ENCODE data around the gene ETV4.

GRCh38 chr17:43531955-43532354 is 14.2 kb downstream of the ETV4 start:
- TF ChIP-seq FOXK1 (CRISPR knock-in tag; IDR thresholded peaks at IDR 0.05) (no peak), TEAD4 (CRISPR knock-in tag; IDR thresholded peaks at IDR 0.05) (no peak), ZNF121 (CRISPR knock-in tag; IDR thresholded peaks at IDR 0.05) (no peak), CTCF (IDR thresholded peaks at IDR 0.05) (no peak), ZNF219 (CRISPR knock-in tag; IDR thresholded peaks at IDR 0.05; ENCODE audit: borderline replicate concordance) (no peak), SMAD4 (CRISPR knock-in tag; IDR thresholded peaks at IDR 0.05) (no peak), TCF7 (CRISPR knock-in tag; IDR thresholded peaks at IDR 0.05; ENCODE audit: low read depth) (no peak), AFF4 (CRISPR knock-in tag; IDR thresholded peaks at IDR 0.05; ENCODE audit: borderline replicate concordance) (no peak), ZNF512 (CRISPR knock-in tag; IDR thresholded peaks at IDR 0.05; ENCODE audit: borderline replicate concordance) (no peak), SMAD3 (CRISPR knock-in tag; IDR thresholded peaks at IDR 0.05; ENCODE audit: borderline replicate concordance) (no peak)
